ENCODE data around the gene CNTNAP2. TPM values are rescaled to one million over a fixed set of nuclear protein-coding genes. Genes with fewer than 3 reads are reported as not detected.

Gene CNTNAP2
- total and polyA plus RNA-seq, 12 donors, result 0.07 to 0.77 (median 0.24) TPM

GRCh38 chr7:147251751-147252325, 1135.2 kb downstream of the CNTNAP2 start:
- peaks cover 0 to 4% (median 0%) of the 10 kb centered on the region in 7 donors for H3K27me3 ChIP-seq
- no peak overlapping the region for H3K27ac ChIP-seq
- H3K4me3 ChIP-seq, result no peak overlapping the region
- H3K4me1 ChIP-seq, result no peaks in the 10 kb centered on the region
- ATAC-seq, result no peak
- H3K9me3 ChIP-seq, result no peaks in the 10 kb centered on the region
- no peaks in the 10 kb centered on the region for H3K36me3 ChIP-seq
- intact Hi-C loops (cut with DNase I), result no loop called here
- no peak for TF ChIP-seq CTCF (IDR thresholded peaks at IDR 0.05)
- WGBS, 2 donors, result 52 to 58% methylated on average over 1 of the region's 1 CpG
- no peak for DNase-seq

GRCh38 chr7:147261693-147262092, 1145.1 kb downstream of the CNTNAP2 start:
- no peak for TF ChIP-seq CTCF (IDR thresholded peaks at IDR 0.05)
- intact Hi-C loops (cut with DNase I), result no loop called here

GRCh38 chr7:147265528-147265927, 1148.9 kb downstream of the CNTNAP2 start:
- Histone ChIP-seq H3K27ac (no peak overlapping the region), H3K36me3 (no peaks in the 10 kb centered on the region), H3K9me3 (peaks cover 0 to 11% (median 0%) of the 10 kb centered on the region in 11 donors), H3K4me3 (no peak overlapping the region), H3K4me1 (no peaks in the 10 kb centered on the region), H3K27me3 (no peaks in the 10 kb centered on the region)
- ATAC-seq, result no peak
- 81 to 86% methylated on average over 8 of the region's 8 CpGs for WGBS, 2 donors
- intact Hi-C loops (cut with DNase I), result no loop called here
- no peak for TF ChIP-seq CTCF (IDR thresholded peaks at IDR 0.05)
- DNase-seq, result no peak

More at GRCh38 chr7:147261693-147262092, 1145.1 kb downstream of the CNTNAP2 start:
- 94 to 99% methylated on average over 1 of the region's 1 CpG for WGBS, 2 donors
- H3K27ac ChIP-seq, result no peak overlapping the region
- ATAC-seq (no peak), DNase-seq (no peak)
- H3K27me3 ChIP-seq, result no peaks in the 10 kb centered on the region
- H3K36me3 ChIP-seq, result no peaks in the 10 kb centered on the region
- no peak overlapping the region for H3K4me3 ChIP-seq
- peaks cover 0 to 4% (median 0%) of the 10 kb centered on the region in 11 donors for H3K9me3 ChIP-seq
- no peaks in the 10 kb centered on the region for H3K4me1 ChIP-seq

- intact Hi-C loops (cut with DNase I), result no loop called here
These were observed 1159.5 kb downstream of the CNTNAP2 start for GRCh38 chr7:147276106-147276505.

More at GRCh38 chr7:147276106-147276505, 1159.5 kb downstream of the CNTNAP2 start:
- Histone ChIP-seq H3K9me3 (peaks cover 0 to 25% (median 0%) of the 10 kb centered on the region in 11 donors), H3K27me3 (no peaks in the 10 kb centered on the region), H3K4me1 (no peaks in the 10 kb centered on the region), H3K4me3 (no peak overlapping the region), H3K27ac (no peak overlapping the region), H3K36me3 (no peaks in the 10 kb centered on the region)
- DNase-seq (no peak), ATAC-seq (no peak)
- no peak for TF ChIP-seq CTCF (IDR thresholded peaks at IDR 0.05)
- WGBS, 2 donors, result 69 to 70% methylated on average over 1 of the region's 1 CpG

Data from heart right ventricle (tissue), 16 donors.